ENCODE results near the gene GARRE1. TPM values are rescaled to one million over a fixed set of nuclear protein-coding genes. Genes with fewer than 3 reads are reported as not detected.
"Not testable (repeated sequence)": the region's sequence is repeated elsewhere in the genome, so short reads cannot be mapped to it uniquely, and the experiment has no call there.

The GARRE1 gene
- total RNA-seq, result 27.3 TPM

GRCh38 chr19:34254046-34254697 is at the start of gene GARRE1:
GARRE1 (plus strand) TSS chr19:34254554; CDS start chr19:34300474, 45,920 bp downstream.
- no peaks in the 10 kb centered on the region for H3K9me3 ChIP-seq (ENCODE audit: low read depth, low read length)
- peaks cover 16% of the 10 kb centered on the region for H3K4me1 ChIP-seq (ENCODE audit: insufficient read depth, low read length)

DNA sequence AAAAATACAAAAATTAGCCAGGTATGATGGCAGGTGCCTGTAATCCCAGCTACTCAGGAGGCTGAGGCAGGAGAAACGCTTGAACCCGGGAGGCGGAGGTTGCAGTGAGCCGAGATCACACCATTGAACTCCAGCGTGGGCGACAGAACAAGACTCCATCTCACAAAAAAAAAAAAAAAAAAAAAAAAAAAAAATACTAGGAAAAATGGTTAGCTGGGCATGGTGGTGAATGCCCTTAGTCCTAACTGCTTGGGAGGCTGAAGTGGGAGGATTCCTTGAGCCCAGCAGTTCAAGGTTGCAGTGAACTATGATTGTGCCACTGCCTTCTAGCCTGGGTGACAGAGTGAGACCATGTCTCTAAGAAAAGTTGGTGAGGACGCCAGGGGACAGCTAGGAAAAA is 49.0 kb upstream of the GARRE1 start:
- not testable (repeated sequence) for H3K9me3 ChIP-seq (ENCODE audit: low read depth, low read length); H3K4me3 ChIP-seq (ENCODE audit: low read length); H3K4me1 ChIP-seq (ENCODE audit: insufficient read depth, low read length); H3K27me3 ChIP-seq (ENCODE audit: insufficient read depth, low read length)

More at GRCh38 chr19:34254046-34254697, at the start of gene GARRE1:
- Histone ChIP-seq H3K27me3 (ENCODE audit: insufficient read depth, low read length) (peaks cover 9% of the 10 kb centered on the region), H3K4me3 (ENCODE audit: low read length) (peak within 1 kb of the TSS; percentile 78)

DNA sequence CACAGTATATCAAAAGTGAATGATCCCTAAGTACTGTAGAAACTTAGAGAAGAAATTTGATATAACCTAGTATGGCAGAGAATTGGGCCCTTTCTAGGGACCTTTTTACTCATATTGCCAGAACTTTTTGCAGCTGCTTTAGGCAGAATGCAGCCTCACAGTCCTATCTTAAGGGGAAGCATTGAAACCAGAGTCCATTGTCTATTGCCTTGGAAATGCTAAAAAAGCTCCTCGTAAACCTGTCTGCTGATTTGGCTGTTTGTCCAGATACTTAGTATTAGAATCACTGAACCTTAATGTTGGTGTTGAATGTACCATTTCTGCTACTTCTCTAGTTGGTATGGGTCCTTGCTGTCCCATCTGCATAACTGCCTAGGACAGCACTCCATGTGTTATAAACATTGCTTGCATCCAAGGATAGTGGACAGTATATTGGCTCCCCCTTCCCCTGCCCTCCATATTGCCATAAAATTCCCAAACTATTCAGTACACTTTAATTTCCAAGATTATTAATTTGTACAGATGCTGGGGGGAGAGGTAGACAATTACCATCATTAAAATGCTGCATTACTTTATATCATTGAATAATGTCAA is 46.0 kb upstream of the GARRE1 start:
- Histone ChIP-seq H3K27me3 (ENCODE audit: insufficient read depth, low read length) (no peaks in the 10 kb centered on the region), H3K4me3 (ENCODE audit: low read length) (no peak overlapping the region), H3K4me1 (ENCODE audit: insufficient read depth, low read length) (no peaks in the 10 kb centered on the region), H3K9me3 (ENCODE audit: low read depth, low read length) (no peaks in the 10 kb centered on the region)

GRCh38 chr19:34209726-34210125 is 44.6 kb upstream of the GARRE1 start:
- Histone ChIP-seq H3K4me1 (ENCODE audit: insufficient read depth, low read length) (no peaks in the 10 kb centered on the region), H3K4me3 (ENCODE audit: low read length) (no peak overlapping the region), H3K9me3 (ENCODE audit: low read depth, low read length) (no peaks in the 10 kb centered on the region), H3K27me3 (ENCODE audit: insufficient read depth, low read length) (no peaks in the 10 kb centered on the region)

DNA sequence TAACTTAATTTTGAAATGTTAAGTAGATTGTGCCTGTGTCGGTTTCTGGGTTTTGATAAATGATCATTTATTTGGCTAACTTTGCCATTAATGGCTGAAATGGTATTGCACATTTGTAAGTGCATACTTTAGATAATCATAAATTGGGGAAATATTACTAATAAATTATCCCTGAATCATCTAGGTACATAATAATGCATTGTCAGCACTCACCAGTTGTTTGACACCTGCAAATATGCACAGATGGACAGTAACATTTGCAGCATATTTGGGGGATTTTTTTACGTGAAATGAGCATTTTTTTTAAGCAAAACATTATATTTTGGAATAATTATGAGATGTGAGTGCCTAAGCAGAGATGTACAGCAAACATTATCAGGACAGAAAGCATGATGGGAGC is 41.1 kb upstream of the GARRE1 start:
- Histone ChIP-seq H3K9me3 (ENCODE audit: low read depth, low read length) (no peaks in the 10 kb centered on the region), H3K4me1 (ENCODE audit: insufficient read depth, low read length) (peaks cover 9% of the 10 kb centered on the region), H3K27me3 (ENCODE audit: insufficient read depth, low read length) (no peaks in the 10 kb centered on the region), H3K4me3 (ENCODE audit: low read length) (no peak overlapping the region)

DNA sequence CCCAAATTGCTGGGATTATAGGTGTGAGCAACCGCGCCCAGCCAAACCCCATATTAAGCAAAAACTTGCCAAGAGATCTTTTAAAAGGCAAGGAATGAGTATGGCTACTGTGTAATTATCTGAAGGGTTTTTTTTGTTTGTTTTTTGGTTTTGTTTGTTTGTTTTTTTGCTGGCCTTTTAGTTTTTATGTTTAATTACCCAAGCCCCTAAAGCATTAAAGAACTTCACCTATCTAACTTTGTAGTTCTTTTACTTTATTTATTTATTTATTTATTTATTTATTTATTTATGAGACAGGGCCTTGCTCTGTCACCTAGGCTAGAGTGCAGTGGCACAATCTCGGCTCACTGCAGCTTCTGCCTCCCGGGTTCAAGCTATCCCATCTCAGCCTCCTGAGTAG is 40.3 kb upstream of the GARRE1 start:
- Histone ChIP-seq H3K4me3 (ENCODE audit: low read length) (no peak overlapping the region), H3K27me3 (ENCODE audit: insufficient read depth, low read length) (no peaks in the 10 kb centered on the region), H3K4me1 (ENCODE audit: insufficient read depth, low read length) (peaks cover 11% of the 10 kb centered on the region), H3K9me3 (ENCODE audit: low read depth, low read length) (no peaks in the 10 kb centered on the region)

GRCh38 chr19:34215006-34215665 is 39.2 kb upstream of the GARRE1 start:
- Histone ChIP-seq H3K27me3 (ENCODE audit: insufficient read depth, low read length) (no peaks in the 10 kb centered on the region), H3K4me3 (ENCODE audit: low read length) (no peak overlapping the region), H3K4me1 (ENCODE audit: insufficient read depth, low read length) (peaks cover 11% of the 10 kb centered on the region), H3K9me3 (ENCODE audit: low read depth, low read length) (no peaks in the 10 kb centered on the region)

GRCh38 chr19:34215666-34216038 is 38.7 kb upstream of the GARRE1 start:
- no peaks in the 10 kb centered on the region for H3K9me3 ChIP-seq (ENCODE audit: low read depth, low read length)
- H3K4me3 ChIP-seq (ENCODE audit: low read length), result no peak overlapping the region
- H3K4me1 ChIP-seq (ENCODE audit: insufficient read depth, low read length), result peaks cover 11% of the 10 kb centered on the region
- no peaks in the 10 kb centered on the region for H3K27me3 ChIP-seq (ENCODE audit: insufficient read depth, low read length)

DNA sequence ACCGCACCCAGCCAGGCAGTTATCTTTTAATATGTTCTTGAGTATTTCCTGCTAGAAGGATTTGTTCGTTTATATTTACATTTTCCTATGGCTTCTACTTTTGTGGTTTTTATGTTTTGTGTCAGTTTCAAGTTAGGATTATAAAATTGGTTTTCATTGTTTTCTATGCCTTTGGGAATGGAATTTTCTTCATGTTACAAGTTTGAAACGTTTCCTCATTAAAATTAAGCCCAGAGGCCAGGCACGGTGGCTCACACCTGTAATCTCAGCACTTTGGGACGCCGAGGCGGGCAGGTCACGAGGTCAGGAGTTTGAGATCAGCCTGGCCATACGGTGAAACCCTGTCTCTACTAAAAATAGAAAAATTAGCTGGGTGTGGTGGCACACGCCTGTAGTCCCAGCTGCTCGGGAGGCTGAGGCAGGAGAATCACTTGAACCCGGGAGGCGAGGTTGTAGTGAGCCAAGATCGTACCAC is 37.6 kb upstream of the GARRE1 start:
- peaks cover 11% of the 10 kb centered on the region for H3K4me1 ChIP-seq (ENCODE audit: insufficient read depth, low read length)
- not testable (repeated sequence) for H3K4me3 ChIP-seq (ENCODE audit: low read length); H3K27me3 ChIP-seq (ENCODE audit: insufficient read depth, low read length); H3K9me3 ChIP-seq (ENCODE audit: low read depth, low read length)

DNA sequence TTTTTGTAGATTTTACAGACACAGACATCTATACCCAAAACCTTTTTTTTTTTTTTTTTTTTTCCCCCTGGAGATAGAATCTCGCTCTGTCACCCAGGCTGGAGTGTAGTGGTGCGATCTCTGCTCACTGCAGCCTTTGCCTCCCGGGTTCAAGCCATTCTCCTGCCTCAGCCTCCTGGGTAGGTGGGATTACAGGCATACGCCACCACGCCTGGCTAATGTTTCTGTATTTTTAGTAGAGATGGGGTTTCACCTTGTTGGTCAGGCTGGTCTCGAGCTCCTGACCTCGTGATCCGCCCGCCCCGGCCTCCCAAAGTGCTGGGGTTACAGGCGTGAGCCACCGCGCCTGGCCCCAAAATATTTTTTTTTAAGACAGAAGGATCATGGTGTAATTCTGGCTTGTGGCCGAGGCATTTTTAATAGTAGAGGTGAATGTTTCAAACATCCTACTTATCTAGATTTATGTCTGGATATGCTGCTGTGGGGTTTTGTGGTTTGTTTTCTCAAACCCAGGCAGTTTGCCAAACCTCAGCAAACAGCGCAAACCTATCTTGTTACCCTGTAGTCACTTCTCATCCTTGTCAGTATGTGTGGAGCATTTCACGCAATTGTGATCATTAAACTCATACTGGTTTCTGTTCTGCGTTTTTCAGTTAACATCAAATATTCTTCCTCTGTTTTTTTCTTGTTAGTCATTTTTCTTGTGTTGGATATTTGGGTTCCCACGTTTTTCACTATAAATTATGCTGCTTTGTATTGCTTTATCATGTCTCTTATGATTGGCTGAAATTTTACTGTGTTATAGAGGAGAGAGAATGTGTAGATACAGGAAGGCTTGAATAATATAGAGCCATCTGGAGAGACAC is 36.2 kb upstream of the GARRE1 start:
- Histone ChIP-seq H3K9me3 (ENCODE audit: low read depth, low read length) (no peaks in the 10 kb centered on the region), H3K27me3 (ENCODE audit: insufficient read depth, low read length) (no peaks in the 10 kb centered on the region), H3K4me3 (ENCODE audit: low read length) (no peak overlapping the region), H3K4me1 (ENCODE audit: insufficient read depth, low read length) (peaks cover 11% of the 10 kb centered on the region)

GRCh38 chr19:34218818-34219164 is 35.6 kb upstream of the GARRE1 start:
- Histone ChIP-seq H3K4me1 (ENCODE audit: insufficient read depth, low read length) (peaks cover 11% of the 10 kb centered on the region), H3K4me3 (ENCODE audit: low read length) (no peak overlapping the region), H3K27me3 (ENCODE audit: insufficient read depth, low read length) (no peaks in the 10 kb centered on the region), H3K9me3 (ENCODE audit: low read depth, low read length) (no peaks in the 10 kb centered on the region)

- no peaks in the 10 kb centered on the region for H3K9me3 ChIP-seq (ENCODE audit: low read depth, low read length)
- peaks cover 22% of the 10 kb centered on the region for H3K4me1 ChIP-seq (ENCODE audit: insufficient read depth, low read length)
- no peak overlapping the region for H3K4me3 ChIP-seq (ENCODE audit: low read length)
- H3K27me3 ChIP-seq (ENCODE audit: insufficient read depth, low read length), result no peaks in the 10 kb centered on the region
These were observed 33.8 kb upstream of the GARRE1 start for GRCh38 chr19:34220472-34221063.

DNA sequence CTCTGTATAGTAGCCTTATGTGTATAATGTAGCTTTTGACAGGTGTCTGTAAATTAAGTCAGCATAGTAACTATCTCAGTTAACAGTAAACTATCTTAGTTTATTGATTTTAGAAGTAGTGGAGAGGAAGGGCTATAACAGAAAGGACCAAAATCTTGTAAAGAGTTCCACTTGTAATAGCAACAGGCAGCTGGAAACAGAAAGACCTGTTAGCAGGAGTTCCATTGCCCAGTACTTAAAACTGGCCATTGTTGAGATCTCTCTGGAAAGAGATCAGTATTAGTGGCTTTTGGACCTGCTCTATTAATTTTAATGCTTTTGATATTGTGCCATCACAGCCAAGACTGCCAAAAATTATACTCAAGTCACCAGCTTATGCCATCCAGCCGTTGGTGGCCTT is 32.0 kb upstream of the GARRE1 start:
- no peaks in the 10 kb centered on the region for H3K9me3 ChIP-seq (ENCODE audit: low read depth, low read length)
- no peaks in the 10 kb centered on the region for H3K27me3 ChIP-seq (ENCODE audit: insufficient read depth, low read length)
- peaks cover 28% of the 10 kb centered on the region for H3K4me1 ChIP-seq (ENCODE audit: insufficient read depth, low read length)
- H3K4me3 ChIP-seq (ENCODE audit: low read length), result no peak overlapping the region

GRCh38 chr19:34224996-34225658 is 29.2 kb upstream of the GARRE1 start:
- Histone ChIP-seq H3K4me1 (ENCODE audit: insufficient read depth, low read length) (peaks cover 17% of the 10 kb centered on the region), H3K9me3 (ENCODE audit: low read depth, low read length) (no peaks in the 10 kb centered on the region), H3K27me3 (ENCODE audit: insufficient read depth, low read length) (no peaks in the 10 kb centered on the region), H3K4me3 (ENCODE audit: low read length) (no peak overlapping the region)

Data from mononuclear cell (primary cell).